ENCODE data around the gene ZNF853. TPM values are rescaled to one million over a fixed set of nuclear protein-coding genes. Genes with fewer than 3 reads are reported as not detected.
A peak's percentile ranks its signal among the peaks of the same experiment; 100 is the strongest.

Gene ZNF853
- total RNA-seq, 2 donors from 2014 or later: 12.7 to 31.4 TPM

DNA sequence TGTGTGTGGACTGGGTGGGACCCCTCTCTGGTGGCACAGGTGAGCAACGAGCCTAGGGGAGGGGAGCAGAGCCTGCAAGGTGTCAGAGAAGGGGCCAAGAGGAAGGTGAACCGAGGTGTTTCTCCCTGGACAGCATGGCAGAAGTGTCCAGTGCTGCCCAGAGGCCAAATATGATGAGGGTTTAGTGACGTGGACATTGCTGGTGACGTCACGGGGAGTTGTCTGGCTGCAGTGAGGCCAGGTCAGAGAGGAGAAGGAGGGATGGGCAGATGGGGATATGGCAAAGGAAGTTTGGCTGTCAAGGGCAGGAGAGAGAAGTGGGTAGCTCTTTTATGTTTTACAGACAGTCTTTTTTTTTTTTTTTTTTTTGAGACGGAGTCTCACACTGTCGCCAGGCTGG is 2.6 kb upstream of the ZNF853 start:
- Histone ChIP-seq H3K9me3 (no peaks in the 10 kb centered on the region), H3K27me3 (replicated peaks; ENCODE audit: insufficient read depth) (no peaks in the 10 kb centered on the region), H3K4me3 (no peak overlapping the region), H3K27ac (no peak overlapping the region), H3K4me1 (ENCODE audit: control insufficient read depth in 1 of 2, low read depth in 2 of 2) (peaks cover 4 to 20% of the 10 kb centered on the region in 2 donors), H3K36me3 (peaks cover 8% of the 10 kb centered on the region)
- ATAC-seq (ENCODE audit: insufficient number of reproducible peaks, low FRiP score, low read depth): no peak
- DNase-seq (ENCODE audit: low spot score): no peak
- TF ChIP-seq, protein P1, sequence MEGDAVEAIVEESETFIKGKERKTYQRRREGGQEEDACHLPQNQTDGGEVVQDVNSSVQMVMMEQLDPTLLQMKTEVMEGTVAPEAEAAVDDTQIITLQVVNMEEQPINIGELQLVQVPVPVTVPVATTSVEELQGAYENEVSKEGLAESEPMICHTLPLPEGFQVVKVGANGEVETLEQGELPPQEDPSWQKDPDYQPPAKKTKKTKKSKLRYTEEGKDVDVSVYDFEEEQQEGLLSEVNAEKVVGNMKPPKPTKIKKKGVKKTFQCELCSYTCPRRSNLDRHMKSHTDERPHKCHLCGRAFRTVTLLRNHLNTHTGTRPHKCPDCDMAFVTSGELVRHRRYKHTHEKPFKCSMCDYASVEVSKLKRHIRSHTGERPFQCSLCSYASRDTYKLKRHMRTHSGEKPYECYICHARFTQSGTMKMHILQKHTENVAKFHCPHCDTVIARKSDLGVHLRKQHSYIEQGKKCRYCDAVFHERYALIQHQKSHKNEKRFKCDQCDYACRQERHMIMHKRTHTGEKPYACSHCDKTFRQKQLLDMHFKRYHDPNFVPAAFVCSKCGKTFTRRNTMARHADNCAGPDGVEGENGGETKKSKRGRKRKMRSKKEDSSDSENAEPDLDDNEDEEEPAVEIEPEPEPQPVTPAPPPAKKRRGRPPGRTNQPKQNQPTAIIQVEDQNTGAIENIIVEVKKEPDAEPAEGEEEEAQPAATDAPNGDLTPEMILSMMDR (IDR thresholded peaks at IDR 0.05): no peak

DNA sequence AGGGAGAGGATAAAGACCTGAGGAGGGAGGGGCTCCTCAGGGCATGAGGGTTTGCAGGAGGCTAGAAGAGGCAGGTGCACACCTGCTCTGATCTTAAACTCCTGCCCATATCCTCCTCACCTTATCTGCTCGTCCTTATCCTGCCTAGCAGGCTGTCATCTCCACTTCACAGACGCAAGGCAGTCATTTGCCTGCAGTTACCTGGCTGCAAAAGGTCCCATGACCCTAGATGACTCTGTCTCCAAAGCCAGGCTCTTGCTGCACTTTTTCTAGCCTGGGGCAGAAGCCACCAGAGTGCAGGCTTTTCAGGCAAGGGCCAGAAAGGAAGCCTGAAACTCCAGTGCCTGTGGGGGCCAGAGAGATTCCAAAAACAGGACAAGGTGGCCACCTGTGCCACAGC is 1.7 kb upstream of the ZNF853 start:
- ATAC-seq (ENCODE audit: insufficient number of reproducible peaks, low FRiP score, low read depth): no peak
- peaks cover 4% of the 10 kb centered on the region for H3K36me3 ChIP-seq

DNA sequence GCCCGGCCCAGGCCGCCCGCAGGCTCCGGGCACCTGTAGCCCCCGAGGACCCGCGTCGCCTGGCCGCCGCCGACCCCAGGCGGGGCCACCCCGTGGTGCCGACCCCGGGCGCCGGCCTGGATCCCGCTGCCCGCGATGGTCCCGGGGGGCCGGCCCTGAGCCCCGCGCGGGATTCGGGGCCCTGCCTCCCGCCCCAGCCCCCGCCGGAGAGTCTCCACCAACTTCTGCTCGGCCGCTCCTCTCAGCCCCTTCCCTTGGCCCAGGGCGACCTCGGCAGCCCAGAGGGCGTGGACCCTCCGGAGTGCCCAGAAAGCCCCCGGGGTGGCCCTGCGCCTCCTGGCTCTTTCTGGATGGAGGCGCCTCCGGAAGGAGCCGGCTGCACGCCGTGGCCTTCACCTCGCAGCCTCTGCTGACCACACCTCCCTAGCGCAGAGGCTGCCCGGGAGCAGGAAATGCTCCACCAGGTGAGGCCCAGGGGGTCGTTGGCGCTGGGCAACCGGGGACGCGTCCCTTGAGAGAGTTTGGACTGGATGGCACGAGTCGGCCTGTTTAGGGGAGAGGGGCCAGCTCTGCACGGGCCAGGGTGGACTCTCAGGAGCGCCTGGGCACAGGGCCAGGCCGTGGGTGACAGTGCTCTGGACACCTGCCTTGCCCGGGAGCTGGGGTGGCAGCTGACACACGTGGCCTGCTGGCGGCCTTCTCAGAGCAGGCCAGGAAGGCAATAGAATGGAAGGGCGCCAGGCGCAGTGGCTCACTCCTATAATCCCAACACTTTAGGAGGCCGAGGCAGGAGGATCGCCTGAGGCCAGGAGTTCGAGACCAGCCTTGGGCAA is 529 bp downstream of the ZNF853 start:
- H3K36me3 ChIP-seq: no peaks in the 10 kb centered on the region
- no peak for ATAC-seq (ENCODE audit: insufficient number of reproducible peaks, low FRiP score, low read depth)
- H3K4me1 ChIP-seq (ENCODE audit: control insufficient read depth in 1 of 2, low read depth in 2 of 2): peaks cover 4 to 20% of the 10 kb centered on the region in 2 donors
- no peak overlapping the region for H3K27ac ChIP-seq
- TF ChIP-seq, protein P1 (IDR thresholded peaks at IDR 0.05): no peak
- H3K9me3 ChIP-seq: no peaks in the 10 kb centered on the region
- H3K4me3 ChIP-seq: peak overlapping the region; percentile 69
- H3K27me3 ChIP-seq (replicated peaks; ENCODE audit: insufficient read depth): no peaks in the 10 kb centered on the region
- no peak for DNase-seq (ENCODE audit: low spot score)

More for the DNA sequence above, 1.7 kb upstream of the ZNF853 start:
- Histone ChIP-seq H3K27me3 (replicated peaks; ENCODE audit: insufficient read depth) (no peaks in the 10 kb centered on the region), H3K4me3 (no peak overlapping the region), H3K4me1 (ENCODE audit: control insufficient read depth in 1 of 2, low read depth in 2 of 2) (peaks cover 4 to 20% of the 10 kb centered on the region in 2 donors), H3K9me3 (no peaks in the 10 kb centered on the region), H3K27ac (no peak overlapping the region)
- DNase-seq (ENCODE audit: low spot score): no peak
- TF ChIP-seq, protein P1 (IDR thresholded peaks at IDR 0.05): no peak

DNA sequence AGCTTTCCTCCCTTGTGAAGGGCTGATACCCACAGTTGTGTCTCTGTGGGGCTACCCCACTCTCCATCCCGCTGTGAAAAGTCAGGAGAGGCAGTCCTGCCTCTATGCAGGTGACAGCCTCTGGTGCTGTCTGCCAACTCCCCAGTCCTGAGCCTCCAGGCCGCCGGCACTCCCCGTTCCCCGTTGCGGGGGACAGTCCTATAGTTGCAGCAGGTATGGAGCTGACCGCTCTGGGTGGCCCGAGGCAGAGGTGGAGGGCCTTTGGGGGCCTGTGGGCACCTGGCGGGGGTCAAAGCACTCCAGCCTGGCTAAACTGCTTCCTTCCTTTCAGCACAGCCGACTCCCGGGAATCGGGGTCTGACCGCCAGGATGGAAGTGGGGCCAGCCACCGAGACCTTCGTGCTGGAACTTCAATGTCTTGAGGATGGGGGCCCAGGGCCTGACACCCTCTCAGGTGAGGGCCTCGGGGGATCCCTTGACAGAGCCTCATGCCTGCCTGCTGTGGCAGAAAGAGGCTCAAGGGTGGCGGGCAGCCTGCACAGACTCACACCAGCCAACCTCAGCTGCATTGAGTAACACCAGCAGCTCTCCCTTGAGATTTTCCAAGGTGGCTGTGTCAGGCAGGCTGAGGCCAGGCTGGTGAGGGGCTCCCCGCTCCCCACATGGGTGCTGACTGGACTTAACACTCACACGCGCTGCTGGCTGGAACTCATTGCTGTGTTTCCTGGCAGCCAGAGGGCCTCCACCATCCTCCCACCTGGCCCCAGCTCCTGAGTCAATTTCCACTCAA is 1.6 kb downstream of the ZNF853 start:
- Histone ChIP-seq H3K36me3 (peaks cover 9% of the 10 kb centered on the region), H3K9me3 (no peaks in the 10 kb centered on the region), H3K27me3 (replicated peaks; ENCODE audit: insufficient read depth) (no peaks in the 10 kb centered on the region), H3K4me3 (no peak overlapping the region), H3K27ac (no peak overlapping the region), H3K4me1 (ENCODE audit: control insufficient read depth in 1 of 2, low read depth in 2 of 2) (peaks cover 4 to 20% of the 10 kb centered on the region in 2 donors)
- TF ChIP-seq, protein P1 (IDR thresholded peaks at IDR 0.05): no peak
- ATAC-seq (ENCODE audit: insufficient number of reproducible peaks, low FRiP score, low read depth) (no peak), DNase-seq (ENCODE audit: low spot score) (no peak)

DNA sequence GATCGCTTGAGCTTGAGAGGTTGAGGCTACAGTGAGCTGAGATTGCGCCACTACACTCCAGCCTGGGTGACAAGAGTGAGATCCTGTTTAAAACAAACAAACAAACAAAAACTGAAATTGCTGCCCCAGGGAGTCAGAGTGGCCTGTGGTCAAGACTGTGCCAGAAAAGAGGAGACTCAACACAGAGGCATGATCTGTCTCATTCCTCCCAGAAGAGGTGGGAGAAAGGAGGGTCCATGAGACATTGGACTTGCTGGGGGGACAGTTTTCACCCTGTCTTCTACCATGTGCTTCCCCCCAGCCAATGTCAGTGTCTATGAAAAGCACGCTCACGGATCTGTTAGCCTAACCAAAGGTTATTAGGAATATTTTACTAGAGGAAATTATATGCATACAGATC is 3.2 kb downstream of the ZNF853 start:
- Histone ChIP-seq H3K9me3 (no peaks in the 10 kb centered on the region), H3K4me1 (ENCODE audit: control insufficient read depth in 1 of 2, low read depth in 2 of 2) (peaks cover 4 to 20% of the 10 kb centered on the region in 2 donors), H3K36me3 (peaks cover 12% of the 10 kb centered on the region), H3K27ac (no peak overlapping the region), H3K27me3 (replicated peaks; ENCODE audit: insufficient read depth) (no peaks in the 10 kb centered on the region), H3K4me3 (no peak overlapping the region)
- TF ChIP-seq, protein P1 (IDR thresholded peaks at IDR 0.05): no peak
- no peak for ATAC-seq (ENCODE audit: insufficient number of reproducible peaks, low FRiP score, low read depth)
- no peak for DNase-seq (ENCODE audit: low spot score)

Data from thoracic aorta (tissue), 2 donors.